NCI-H345 treated with DMSO at 0.1 percent for 48 hours (cell line): ENCODE results near the gene TSEN2.
A peak's percentile ranks its signal among the peaks of the same experiment; 100 is the strongest.
"Not testable (repeated sequence)": the region's sequence is repeated elsewhere in the genome, so short reads cannot be mapped to it uniquely, and the experiment has no call there.

Source experiments
- DNase-seq: peaks from one replicate; lab custom pipeline; 2025; ENCODE audit not compliant: unreplicated experiment; lab: John Stamatoyannopoulos, UW

TSEN2 gene

GRCh38 chr3:12501360-12502020 is 17.2 kb downstream of the TSEN2 start:
- DNase-seq: no peak

- DNase-seq: peak; percentile 11
Observed at GRCh38 chr3:12503126-12503957, 19.1 kb downstream of the TSEN2 start.

- no peak for DNase-seq
Observed at GRCh38 chr3:12506201-12506709, 22.0 kb downstream of the TSEN2 start.

- no peak for DNase-seq
Observed at GRCh38 chr3:12507591-12508281, 23.5 kb downstream of the TSEN2 start.

GRCh38 chr3:12508291-12508700 is 24.0 kb downstream of the TSEN2 start:
- no peak for DNase-seq

- DNase-seq: no peak
Observed at GRCh38 chr3:12509466-12509865, 25.2 kb downstream of the TSEN2 start.

- DNase-seq: no peak
Observed at GRCh38 chr3:12512534-12513118, 28.3 kb downstream of the TSEN2 start.

- DNase-seq: no peak
Observed at GRCh38 chr3:12513694-12514446, 29.6 kb downstream of the TSEN2 start.

GRCh38 chr3:12515631-12516030 is 31.4 kb downstream of the TSEN2 start:
- DNase-seq: no peak

GRCh38 chr3:12516873-12517272 is 32.6 kb downstream of the TSEN2 start:
- DNase-seq: no peak

GRCh38 chr3:12518261-12519028 is 34.2 kb downstream of the TSEN2 start:
- no peak for DNase-seq

GRCh38 chr3:12521010-12521409 is 36.7 kb downstream of the TSEN2 start:
- no peak for DNase-seq

- DNase-seq: no peak
Observed at GRCh38 chr3:12522721-12523120, 38.4 kb downstream of the TSEN2 start.

- DNase-seq: no peak
Observed at GRCh38 chr3:12527757-12528143, 43.5 kb downstream of the TSEN2 start.

GRCh38 chr3:12532182-12532581 is 47.9 kb downstream of the TSEN2 start:
- no peak for DNase-seq

- DNase-seq: no peak
Observed at GRCh38 chr3:12536423-12536822, 52.1 kb downstream of the TSEN2 start.

- DNase-seq: no peak
Observed at GRCh38 chr3:12541625-12542024, 57.3 kb downstream of the TSEN2 start.

GRCh38 chr3:12543497-12543896 is 59.2 kb downstream of the TSEN2 start:
- not testable (repeated sequence) for DNase-seq

- DNase-seq: no peak
Observed at GRCh38 chr3:12544652-12545472, 60.6 kb downstream of the TSEN2 start.
